Naive thymus-derived CD8-positive, alpha-beta T cell (primary cell): ENCODE results near the gene ADCY6. TPM values are rescaled to one million over a fixed set of nuclear protein-coding genes. Genes with fewer than 3 reads are reported as not detected.

Experiments
- ATAC-seq, 2 donors: fragments of 150-1000 bp; cut with Tn5 transposase in 1 of 2; sonication (Bioruptor Pico), chemical (Tn5 transposase) in 1 of 2; 1 replicate in 1 of 2; 2 replicates in 1 of 2; pipeline ENCODE4 v1.10.0; 2021; ENCODE audit warnings: mild to moderate bottlenecking in 2 of 2, moderate library complexity in 2 of 2
- POLR2A ChIA-PET: fragments of 350-600 bp; sonication (Branson Sonifier 250); formaldehyde crosslinking; loops from one replicate; lab custom pipeline; 2021; ENCODE audit warnings: antibody characterized with exemption; lab: Charles Lee
- DNase-seq, 10 donors: peaks; one replicate each; pipeline versions ENCODE4 v3.0.0 to v3.0.0-alpha.2; 2020 to 2022
- H3K27ac Mint-ChIP-seq, 10 donors: one replicate each; pipeline ENCODE4 v1.8.0; 2020 to 2022; ENCODE audit warnings: mild to moderate bottlenecking in 10 of 10, mixed read lengths in 10 of 10, moderate library complexity in 4 of 10, inconsistent platforms in 1 of 10
- H3K27me3 Mint-ChIP-seq, 5 donors: one replicate each; pipeline ENCODE4 v1.8.0; 2021 to 2022; ENCODE audit warnings: mixed read lengths in 5 of 5
- H3K36me3 Mint-ChIP-seq, 3 donors: one replicate each; pipeline ENCODE4 v1.8.0; 2020 to 2022; ENCODE audit warnings: mixed read lengths in 3 of 3, mild to moderate bottlenecking in 2 of 3, inconsistent platforms in 1 of 3
- H3K4me1 Mint-ChIP-seq, 4 donors: one replicate each; pipeline ENCODE4 v1.8.0; 2021 to 2022; ENCODE audit warnings: mixed read lengths in 4 of 4
- H3K4me3 Mint-ChIP-seq, 10 donors: one replicate each; pipeline ENCODE4 v1.8.0; 2020 to 2022; ENCODE audit warnings: mild to moderate bottlenecking in 10 of 10, mixed read lengths in 10 of 10, moderate library complexity in 6 of 10, inconsistent platforms in 1 of 10
- H3K9me3 Mint-ChIP-seq, 9 donors: one replicate each; pipeline ENCODE4 v1.8.0; 2020 to 2022; ENCODE audit warnings: mixed read lengths in 9 of 9, mild to moderate bottlenecking in 3 of 9, inconsistent platforms in 1 of 9, moderate library complexity in 1 of 9
- microRNA-seq: library from miRNA; unstranded; fragments of <30 nt; microRNA quantifications from one replicate; pipeline ENCODE4 v1.2.0, GENCODE V29; 2022; ENCODE audit warnings: borderline microRNAs expressed
- polyA plus RNA-seq, 3 donors: library from polyadenylated mRNA; unstranded; fragments of 300-500 nt; fragmentation: Illumina TruSeq; gene quantifications; one replicate each; pipeline ENCODE4 v1.2.3, GENCODE V29; 2021
- total RNA-seq, 8 experiments: library from RNA in 2 of 8; stranded (reverse) in 2 of 8; gene quantifications; one replicate each; pipeline ENCODE4 v1.2.3 and lab custom pipeline; 2021 to 2026

ADCY6 gene
- total and polyA plus RNA-seq, 5 experiments from 2014 or later = not detected

- POLR2A ChIA-PET = interaction anchor here (0.6 to 3.0 kb wide), 3 partner anchors 35 to 432 kb away, joined by 4 to 23 read pairs (median 8); partner anchors contain the start of genes DDX23 and KANSL2
- Mint-ChIP-seq H3K4me1 (peaks cover 19 to 47% (median 40%) of the 10 kb centered on the region in 4 donors), H3K9me3 (peaks cover 8 to 25% (median 15%) of the 10 kb centered on the region in 9 donors), H3K27me3 (no peaks in the 10 kb centered on the region), H3K36me3 (peaks cover 14 to 37% (median 24%) of the 10 kb centered on the region in 3 donors), H3K4me3 (peak overlapping the region; percentile 87 to 98 (median 97)), H3K27ac (peak overlapping the region; percentile 96 to 100 (median 99))
- DNase-seq (no peak), ATAC-seq (no peak)
Measured at GRCh38 chr12:48717252-48717695, 71.6 kb downstream of the ADCY6 start.

GRCh38 chr12:48716493-48717251 is 72.2 kb downstream of the ADCY6 start, which contains the start of gene CCNT1:
Gene CCNT1, minus strand, starts transcription at chr12:48716707. Its CDS starts 32 bp downstream, at chr12:48716675.
- POLR2A ChIA-PET = interaction anchor here (0.6 to 3.0 kb wide), 8 partner anchors 12 to 1267 kb away, joined by 3 to 23 read pairs (median 4); partner anchors contain the start of genes ASB8, DDX23, KANSL2 and TUBA1A
- Mint-ChIP-seq H3K9me3 (peaks cover 8 to 25% (median 15%) of the 10 kb centered on the region in 9 donors), H3K36me3 (peaks cover 14 to 43% (median 24%) of the 10 kb centered on the region in 3 donors), H3K27ac (peak within 1 kb of the TSS; percentile 96 to 100 (median 99)), H3K27me3 (no peaks in the 10 kb centered on the region), H3K4me3 (peak within 1 kb of the TSS; percentile 87 to 98 (median 97)), H3K4me1 (peaks cover 19 to 51% (median 41%) of the 10 kb centered on the region in 4 donors)
- ATAC-seq = peak; percentile 85 to 92
- DNase-seq = peak; percentile 92 to 100 (median 99)

Small RNAs within 50 kb of the gene (microRNA-seq; reads per million reads assigned to microRNA genes)
- gene MIR4701 = not detected

Other genes starting within 250 kb of the ADCY6 start
- not detected for gene LALBA, start 219.0 kb downstream of the ADCY6 start, total RNA-seq
- gene LALBA, start 219.0 kb downstream of the ADCY6 start, polyA plus RNA-seq = not detected
- 10 to 100 TPM; 83.3 to 92.4 TPM for gene KANSL2, start 106.9 kb downstream of the ADCY6 start, total RNA-seq
- gene KANSL2, start 106.9 kb downstream of the ADCY6 start, polyA plus RNA-seq = 10 to 100 TPM; 21.0 to 30.2 (median 27.4) TPM
- 10 to 100 TPM; 65.5 to 66.5 TPM for gene CCNT1, start 72.4 kb downstream of the ADCY6 start, total RNA-seq
- gene CCNT1, start 72.4 kb downstream of the ADCY6 start, polyA plus RNA-seq = 10 to 100 TPM; 12.9 to 22.6 (median 12.9) TPM
- gene CACNB3, start 29.4 kb upstream of the ADCY6 start, total RNA-seq = 1 to 10 TPM; 3.2 to 3.3 TPM
- gene CACNB3, start 29.4 kb upstream of the ADCY6 start, polyA plus RNA-seq = under 1 TPM; 0.19 to 0.52 (median 0.19) TPM
- gene DDX23, start 63.1 kb upstream of the ADCY6 start, total RNA-seq = 100 to 1,000 TPM; 159 to 171 TPM
- gene DDX23, start 63.1 kb upstream of the ADCY6 start, polyA plus RNA-seq = 10 to 100 TPM; 27.6 to 52.2 (median 33.8) TPM
- gene RND1, start 76.8 kb upstream of the ADCY6 start, total RNA-seq = 1 to 10 TPM; 3.7 to 3.9 TPM
- 1 to 10 TPM in 2 of 3 donors, under 1 TPM in 1; 0.15 to 2.1 (median 1.3) TPM for gene RND1, start 76.8 kb upstream of the ADCY6 start, polyA plus RNA-seq
- gene FKBP11, start 136.4 kb upstream of the ADCY6 start, total RNA-seq = 10 to 100 TPM; 49.2 to 49.3 TPM
- gene FKBP11, start 136.4 kb upstream of the ADCY6 start, polyA plus RNA-seq = 100 to 1,000 TPM; 127 to 151 (median 131) TPM
- 10 to 100 TPM; 55.3 to 57.3 TPM for gene ARF3, start 168.4 kb upstream of the ADCY6 start, total RNA-seq
- gene ARF3, start 168.4 kb upstream of the ADCY6 start, polyA plus RNA-seq = 10 to 100 TPM; 19.5 to 24.4 (median 21.8) TPM
- gene WNT10B, start 182.6 kb upstream of the ADCY6 start, total RNA-seq = 1 to 10 TPM; 3.0 to 3.3 TPM
- gene WNT10B, start 182.6 kb upstream of the ADCY6 start, polyA plus RNA-seq = under 1 TPM in 1 of 3 donors, not detected in 2; 0.29 TPM
- under 1 TPM; 0.33 to 0.52 TPM for gene WNT1, start 189.2 kb upstream of the ADCY6 start, total RNA-seq
- gene WNT1, start 189.2 kb upstream of the ADCY6 start, polyA plus RNA-seq = 1 to 10 TPM in 1 of 3 donors, under 1 TPM in 2; 0.23 to 1.2 (median 0.49) TPM
- gene DDN, start 210.3 kb upstream of the ADCY6 start, total RNA-seq = under 1 TPM; 0.14 to 0.18 TPM
- gene DDN, start 210.3 kb upstream of the ADCY6 start, polyA plus RNA-seq = not detected
- 10 to 100 TPM; 47.5 to 49.5 TPM for gene PRKAG1, start 229.7 kb upstream of the ADCY6 start, total RNA-seq
- gene PRKAG1, start 229.7 kb upstream of the ADCY6 start, polyA plus RNA-seq = 10 to 100 TPM; 29.2 to 39.5 (median 33.0) TPM